Raji (cell line): Measurements from ENCODE around the gene ARPIN.

Experiments
- POLR2A ChIP-seq: IDR thresholded peaks from 2 replicates; pipeline ENCODE4 v1.6.1; 2011; ENCODE audit warnings: low read depth, low read length, control low read depth; ENCODE audit not compliant: insufficient read depth

Gene ARPIN

GRCh38 chr15:89916660-89917059 lies 3.9 kb upstream of the ARPIN start:
- no peak for TF ChIP-seq POLR2A

- TF ChIP-seq POLR2A: no peak
Measured at GRCh38 chr15:89912145-89912673, 543 bp downstream of the ARPIN start.

- no peak for TF ChIP-seq POLR2A
Measured at GRCh38 chr15:89910891-89911626, 1.7 kb downstream of the ARPIN start.

GRCh38 chr15:89909611-89910010 lies 3.1 kb downstream of the ARPIN start:
- no peak for TF ChIP-seq POLR2A

GRCh38 chr15:89908226-89908625 lies 4.5 kb downstream of the ARPIN start:
- TF ChIP-seq POLR2A: no peak

- no peak for TF ChIP-seq POLR2A
Measured at GRCh38 chr15:89907289-89907688, 5.5 kb downstream of the ARPIN start.

- TF ChIP-seq POLR2A: no peak
Measured at GRCh38 chr15:89905846-89906378, 6.8 kb downstream of the ARPIN start.

GRCh38 chr15:89904519-89904918 lies 8.2 kb downstream of the ARPIN start:
- no peak for TF ChIP-seq POLR2A

GRCh38 chr15:89903858-89904130 lies 9.0 kb downstream of the ARPIN start:
- no peak for TF ChIP-seq POLR2A

GRCh38 chr15:89903015-89903857 lies 9.5 kb downstream of the ARPIN start:
- TF ChIP-seq POLR2A: no peak

GRCh38 chr15:89900849-89901248 lies 11.9 kb downstream of the ARPIN start:
- TF ChIP-seq POLR2A: no peak

- TF ChIP-seq POLR2A: no peak
Measured at GRCh38 chr15:89899951-89900567, 12.7 kb downstream of the ARPIN start.

- TF ChIP-seq POLR2A: no peak
Measured at GRCh38 chr15:89899295-89899945, 13.3 kb downstream of the ARPIN start.

GRCh38 chr15:89898614-89899294 lies 14.0 kb downstream of the ARPIN start:
- TF ChIP-seq POLR2A: no peak
